SK-N-SH (cell line): Measurements from ENCODE around the gene AEBP1. TPM values are rescaled to one million over a fixed set of nuclear protein-coding genes. Genes with fewer than 3 reads are reported as not detected.

Experiments used
- CTCF ChIA-PET: fragments of 300-600, 350-600 bp; formaldehyde crosslinking; extraction: SDS; loops from one replicate; lab custom pipeline; 2021; lab: Yijun Ruan, JAX
- POLR2A ChIA-PET: fragments of 350-600 bp; sonication (Branson Sonifier 250); formaldehyde crosslinking; extraction: SDS; loops from one replicate; lab custom pipeline; 2020; ENCODE audit warnings: antibody characterized with exemption, inconsistent platforms; lab: Yijun Ruan, JAX
- DNase-seq: peaks from one replicate; pipeline ENCODE4 v3.0.0; 2012
- H2AFZ ChIP-seq: fragments of 200-600 bp; sonication (generic); 2 replicates; pipeline ENCODE4 v1.8.1; 2016; ENCODE audit warnings: antibody characterized with exemption, mild to moderate bottlenecking, low read depth
- H3F3A ChIP-seq: fragments of 200-600 bp; sonication (generic); replicated peaks from 2 replicates; pipeline ENCODE3; 2016; ENCODE audit warnings: antibody characterized with exemption, mild to moderate bottlenecking; ENCODE audit not compliant: insufficient read depth
- H3K27ac ChIP-seq, 2 experiments: fragments of 200-500 bp in 1 of 2; fragments of 200-600 bp in 1 of 2; sonication (Bioruptor generic) in 1 of 2; sonication (generic), shearing (Covaris generic) in 1 of 2; 2 replicates each; pipeline versions ENCODE4 v1.5.1 to v1.6.1; 2014 to 2016; ENCODE audit warnings: low read depth in 2 of 2, inconsistent platforms in 1 of 2, low read length in 1 of 2, mild to moderate bottlenecking in 1 of 2, mixed read lengths in 1 of 2
- H3K27me3 ChIP-seq: fragments of 200-600 bp; sonication (generic), shearing (Covaris generic); 2 replicates; pipeline ENCODE4 v1.6.1; 2016; ENCODE audit warnings: mixed run types; ENCODE audit not compliant: insufficient read depth
- H3K36me3 ChIP-seq, 2 experiments: fragments of 200-500 bp in 1 of 2; fragments of 200-600 bp in 1 of 2; sonication (Bioruptor generic) in 1 of 2; sonication (generic) in 1 of 2; replicated peaks in 1 of 2; 2 replicates each; pipeline versions ENCODE3 to v1.5.1; 2014 to 2016; ENCODE audit warnings: low read length in 1 of 2, mild to moderate bottlenecking in 1 of 2; ENCODE audit not compliant: insufficient read depth in 2 of 2, control insufficient read depth in 1 of 2
- H3K4me1 ChIP-seq, 2 experiments: fragments of 200-500 bp in 1 of 2; fragments of 200-600 bp in 1 of 2; sonication (Bioruptor generic) in 1 of 2; sonication (generic), shearing (Covaris generic) in 1 of 2; 2 replicates each; pipeline versions ENCODE4 v1.5.1 to v1.6.1; 2014 to 2016; ENCODE audit warnings: low read depth in 1 of 2, low read length in 1 of 2, mixed run types in 1 of 2; ENCODE audit not compliant: insufficient read depth in 2 of 2, control insufficient read depth in 1 of 2
- H3K4me2 ChIP-seq: fragments of 200-600 bp; sonication (generic), shearing (Covaris generic); 2 replicates; pipeline ENCODE4 v1.6.1; 2017; ENCODE audit warnings: mixed run types
- H3K4me3 ChIP-seq, 2 experiments: fragments of 200-500 bp in 1 of 2; fragments of 200-600 bp in 1 of 2; sonication (Bioruptor generic) in 1 of 2; sonication (generic), shearing (Covaris generic) in 1 of 2; 2 replicates each; pipeline versions ENCODE4 v1.5.1 to v1.8.1; 2014 to 2016; ENCODE audit warnings: low read depth in 2 of 2, inconsistent platforms in 1 of 2, low read length in 1 of 2, mild to moderate bottlenecking in 1 of 2, mixed read lengths in 1 of 2, moderate library complexity in 1 of 2
- H3K79me2 ChIP-seq: fragments of 200-600 bp; sonication (generic); 2 replicates; pipeline ENCODE4 v1.8.1; 2017; ENCODE audit warnings: mild to moderate bottlenecking; ENCODE audit not compliant: insufficient read depth
- H3K9ac ChIP-seq: fragments of 200-600 bp; sonication (generic); 2 replicates; pipeline ENCODE4 v1.6.1; 2017; ENCODE audit warnings: mixed run types
- H3K9me2 ChIP-seq: fragments of 200-600 bp; sonication (generic); 2 replicates; pipeline ENCODE4 v1.6.1; 2017; ENCODE audit warnings: mixed run types
- H3K9me3 ChIP-seq: fragments of 200-600 bp; sonication (generic); 2 replicates; pipeline ENCODE4 v1.6.1; 2017; ENCODE audit warnings: mixed run types, mild to moderate bottlenecking, moderate library complexity
- H4K20me1 ChIP-seq: fragments of 200-600 bp; sonication (generic); 2 replicates; pipeline ENCODE4 v1.6.1; 2017; ENCODE audit warnings: mild to moderate bottlenecking, mixed run types; ENCODE audit not compliant: insufficient read depth
- CHD2 ChIP-seq: fragments of 150-350 bp; IDR thresholded peaks from 2 replicates; pipeline ENCODE4 v1.6.1; 2018; ENCODE audit warnings: low read length; ENCODE audit not compliant: partially characterized antibody
- EP300 ChIP-seq, 2 experiments: IDR thresholded peaks; 2 replicates each; pipeline versions ENCODE4 v1.4.0 to v1.6.1; 2012; ENCODE audit warnings: borderline replicate concordance in 1 of 2, low read depth in 1 of 2, low read length in 1 of 2
- FOSL2 ChIP-seq: IDR thresholded peaks from 2 replicates; pipeline ENCODE4 v1.4.0; 2012; ENCODE audit warnings: low read depth, mild to moderate bottlenecking, moderate library complexity, borderline replicate concordance
- FOXJ3 ChIP-seq: sonication (generic); formaldehyde crosslinking; IDR thresholded peaks from 2 replicates; pipeline ENCODE4 v1.5.1; 2020; ENCODE audit warnings: mild to moderate bottlenecking, missing genetic modification reagents
- GABPA ChIP-seq: IDR thresholded peaks from 2 replicates; pipeline ENCODE4 v1.4.0; 2012; ENCODE audit warnings: low read depth, mild to moderate bottlenecking
- JUND ChIP-seq: IDR thresholded peaks from 2 replicates; pipeline ENCODE4 v1.4.0; 2012
- MAX ChIP-seq: IDR thresholded peaks from 2 replicates; pipeline ENCODE4 v1.4.0; 2012; ENCODE audit warnings: low read depth
- MEF2A ChIP-seq: IDR thresholded peaks from 2 replicates; pipeline ENCODE4 v1.4.0; 2012; ENCODE audit warnings: low read depth, borderline replicate concordance
- NRF1 ChIP-seq: IDR thresholded peaks from 2 replicates; pipeline ENCODE4 v1.6.1; 2012; ENCODE audit warnings: low read depth, mild to moderate bottlenecking, low read length
- POLR2AphosphoS5 ChIP-seq: IDR thresholded peaks from 2 replicates; pipeline ENCODE4 v1.6.1; 2012; ENCODE audit warnings: low read depth, low read length
- RAD21 ChIP-seq: IDR thresholded peaks from 2 replicates; pipeline ENCODE4 v1.6.1; 2012; ENCODE audit warnings: mild to moderate bottlenecking, low read length
- RFX5 ChIP-seq: IDR thresholded peaks from 2 replicates; pipeline ENCODE4 v1.6.1; 2012; ENCODE audit warnings: mild to moderate bottlenecking, improper control_type of control experiment, low read length
- SIN3A ChIP-seq: IDR thresholded peaks from 2 replicates; pipeline ENCODE4 v1.6.1; 2012; ENCODE audit warnings: low read depth, mild to moderate bottlenecking, low read length, moderate library complexity, borderline replicate concordance
- SMC3 ChIP-seq: IDR thresholded peaks from 2 replicates; pipeline ENCODE4 v1.6.1; 2012; ENCODE audit warnings: low read depth, low read length, improper control_type of control experiment
- TAF1 ChIP-seq: IDR thresholded peaks from 2 replicates; pipeline ENCODE4 v1.6.1; 2012; ENCODE audit warnings: low read depth, mild to moderate bottlenecking, low read length, moderate library complexity, borderline replicate concordance
- TCF12 ChIP-seq: IDR thresholded peaks from 2 replicates; pipeline ENCODE4 v1.4.0; 2012
- USF1 ChIP-seq: IDR thresholded peaks from 2 replicates; pipeline ENCODE4 v1.4.0; 2012; ENCODE audit warnings: low read depth, borderline replicate concordance
- WGBS: methylation state at CpG from one replicate; pipeline ENCODE4 v1.1.6; 2017; ENCODE audit warnings: low lambda C conversion rate; 5-methylcytosine and 5-hydroxymethylcytosine counted together
- polyA plus RNA-seq, 3 experiments: library from polyadenylated mRNA; depleted of rRNA; stranded (reverse); fragments of >200 nt; gene quantifications; 2 replicates each; pipeline ENCODE4 v1.2.3, GENCODE V29; 2012
- TF ChIP-seq, protein P1 (sequence below): fragments of 150-350 bp; IDR thresholded peaks from 2 replicates; pipeline ENCODE4 v1.6.1; 2017; ENCODE audit warnings: antibody characterized with exemption, low read length, low read depth, borderline replicate concordance
- TF ChIP-seq, protein P2 (sequence below): fragments of 200-600 bp; sonication (generic); IDR thresholded peaks from 2 replicates; pipeline ENCODE4 v1.6.1; 2017; ENCODE audit warnings: antibody characterized with exemption, mild to moderate bottlenecking, moderate library complexity

The AEBP1 gene
- polyA plus RNA-seq, 1 of the 3 experiments (the other 2 are of a cell fraction) = 105 TPM

GRCh38 chr7:44101966-44102845, 1.9 kb upstream of the AEBP1 start:
- Histone ChIP-seq H3K27me3 (no peaks in the 10 kb centered on the region), H3K4me3 (no peak overlapping the region), H3K4me2 (peak overlapping the region; percentile 40; the same call in 1 of the 2 replicates), H3K9me3 (no peaks in the 10 kb centered on the region), H3F3A (peaks cover 42% of the 10 kb centered on the region), H3K9me2 (no peaks in the 10 kb centered on the region), H4K20me1 (no peaks in the 10 kb centered on the region), H3K9ac (peak overlapping the region; percentile 25; the same call in 1 of the 2 replicates), H3K27ac (peak overlapping the region in 1 of 2 experiments; percentile 93; a peak in 2 of 4 replicates), H2AFZ (no peak overlapping the region), H3K36me3 (peaks cover 3 to 9% of the 10 kb centered on the region in 2 experiments), H3K4me1 (peaks cover 27 to 42% of the 10 kb centered on the region in 2 experiments; a peak in 2 of 4 replicates), H3K79me2 (peaks cover 30% of the 10 kb centered on the region)
- no peak for DNase-seq
- ChIA-PET CTCF (interaction anchor here (0.6 to 1.4 kb wide), 9 partner anchors 9 to 388 kb away, joined by 3 read pairs; partner anchors contain the start of genes NUDCD3 and POLD2), POLR2A (interaction anchor here (1.6 kb wide), 1 partner anchor 13 kb away, joined by 4 read pairs; no protein-coding TSS in a partner anchor)
- TF ChIP-seq JUND (no peak; the same call in 1 of the 2 replicates), USF1 (no peak), GABPA (peak; percentile 43; the same call in 1 of the 2 replicates), MAX (peak; percentile 70), TCF12 (peak; percentile 79), EP300 (IDR thresholded peaks at IDR 0.05; ENCODE audit: borderline replicate concordance in 1 of 2, low read depth in 1 of 2, low read length in 1 of 2) (0 out of 4 replicates have a peak, but pooled peaks of 1 of the 2 experiments have one; percentile 29), FOSL2 (0 out of 2 replicates have a peak, but pooled peaks have one; percentile 44)
- 85% methylated on average over 14 of the region's 14 CpGs for WGBS

- Histone ChIP-seq H3K4me3 (no peak overlapping the region), H4K20me1 (no peaks in the 10 kb centered on the region), H3F3A (peaks cover 42% of the 10 kb centered on the region), H3K9me2 (no peaks in the 10 kb centered on the region), H3K27ac (peak overlapping the region in 1 of 2 experiments; percentile 93; a peak in 2 of 4 replicates), H3K36me3 (peaks cover 5 to 17% of the 10 kb centered on the region in 2 experiments), H3K9ac (peak overlapping the region; percentile 25; the same call in 1 of the 2 replicates), H3K9me3 (no peaks in the 10 kb centered on the region), H3K27me3 (no peaks in the 10 kb centered on the region), H3K4me2 (peak overlapping the region; percentile 29; the same call in 1 of the 2 replicates), H3K79me2 (peaks cover 38% of the 10 kb centered on the region), H3K4me1 (peaks cover 27 to 42% of the 10 kb centered on the region in 2 experiments; a peak in 2 of 4 replicates), H2AFZ (no peak overlapping the region)
- 84% methylated on average over 8 of the region's 8 CpGs for WGBS
- ChIA-PET POLR2A (interaction anchor here (1.6 kb wide), 1 partner anchor 12 kb away, joined by 4 read pairs; no protein-coding TSS in a partner anchor), CTCF (interaction anchor here (0.7 to 1.4 kb wide), 5 partner anchors 20 to 387 kb away, joined by 3 read pairs; partner anchors contain the start of genes NUDCD3 and POLD2)
- DNase-seq = no peak
- TF ChIP-seq SMC3 = no peak
- TF ChIP-seq RFX5 = no peak
- no peak for TF ChIP-seq GABPA
- TF ChIP-seq SIN3A = no peak
- TF ChIP-seq, protein P1, sequence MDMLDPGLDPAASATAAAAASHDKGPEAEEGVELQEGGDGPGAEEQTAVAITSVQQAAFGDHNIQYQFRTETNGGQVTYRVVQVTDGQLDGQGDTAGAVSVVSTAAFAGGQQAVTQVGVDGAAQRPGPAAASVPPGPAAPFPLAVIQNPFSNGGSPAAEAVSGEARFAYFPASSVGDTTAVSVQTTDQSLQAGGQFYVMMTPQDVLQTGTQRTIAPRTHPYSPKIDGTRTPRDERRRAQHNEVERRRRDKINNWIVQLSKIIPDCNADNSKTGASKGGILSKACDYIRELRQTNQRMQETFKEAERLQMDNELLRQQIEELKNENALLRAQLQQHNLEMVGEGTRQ = no peak
- TF ChIP-seq, protein P2, sequence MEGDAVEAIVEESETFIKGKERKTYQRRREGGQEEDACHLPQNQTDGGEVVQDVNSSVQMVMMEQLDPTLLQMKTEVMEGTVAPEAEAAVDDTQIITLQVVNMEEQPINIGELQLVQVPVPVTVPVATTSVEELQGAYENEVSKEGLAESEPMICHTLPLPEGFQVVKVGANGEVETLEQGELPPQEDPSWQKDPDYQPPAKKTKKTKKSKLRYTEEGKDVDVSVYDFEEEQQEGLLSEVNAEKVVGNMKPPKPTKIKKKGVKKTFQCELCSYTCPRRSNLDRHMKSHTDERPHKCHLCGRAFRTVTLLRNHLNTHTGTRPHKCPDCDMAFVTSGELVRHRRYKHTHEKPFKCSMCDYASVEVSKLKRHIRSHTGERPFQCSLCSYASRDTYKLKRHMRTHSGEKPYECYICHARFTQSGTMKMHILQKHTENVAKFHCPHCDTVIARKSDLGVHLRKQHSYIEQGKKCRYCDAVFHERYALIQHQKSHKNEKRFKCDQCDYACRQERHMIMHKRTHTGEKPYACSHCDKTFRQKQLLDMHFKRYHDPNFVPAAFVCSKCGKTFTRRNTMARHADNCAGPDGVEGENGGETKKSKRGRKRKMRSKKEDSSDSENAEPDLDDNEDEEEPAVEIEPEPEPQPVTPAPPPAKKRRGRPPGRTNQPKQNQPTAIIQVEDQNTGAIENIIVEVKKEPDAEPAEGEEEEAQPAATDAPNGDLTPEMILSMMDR = no peak
- no peak for TF ChIP-seq TAF1
- TF ChIP-seq NRF1 = no peak
- no peak for TF ChIP-seq RAD21
- TF ChIP-seq MEF2A = no peak
- TF ChIP-seq CHD2 = no peak
- TF ChIP-seq FOXJ3 (CRISPR knock-in tag) = no peak
- TF ChIP-seq MAX = no peak
- no peak for TF ChIP-seq POLR2AphosphoS5
Measured at GRCh38 chr7:44102846-44103565, 1.1 kb upstream of the AEBP1 start.
